Astrocyte (in vitro differentiated cells and primary cell): ENCODE results near the gene GNAQ.

Experiments
- CTCF ChIP-seq: IDR thresholded peaks from 2 replicates; pipeline ENCODE4 v1.5.1; 2011; ENCODE audit warnings: low read depth, mild to moderate bottlenecking, inconsistent platforms, low read length, moderate library complexity; ENCODE audit not compliant: insufficient read depth
- EZH2 ChIP-seq: IDR thresholded peaks from 2 replicates; pipeline ENCODE4 v1.6.1; 2012; ENCODE audit warnings: mild to moderate bottlenecking, low read length, inconsistent platforms; ENCODE audit not compliant: insufficient read depth

- TF ChIP-seq CTCF (no peak), EZH2 (no peak)
Measured at GRCh38 chr9:77969083-77969482, 62.5 kb downstream of the GNAQ start.
